SH-SY5Y (cell line): ENCODE measurements around the gene GRB10.

Source experiments
- GATA2 ChIP-seq: IDR thresholded peaks from 2 replicates; pipeline ENCODE4 v1.6.1; 2011; ENCODE audit warnings: mild to moderate bottlenecking, low read depth, low read length
- GATA3 ChIP-seq: IDR thresholded peaks from 2 replicates; pipeline ENCODE4 v1.6.1; 2011; ENCODE audit warnings: low read depth, mild to moderate bottlenecking, low read length, moderate library complexity

DNA sequence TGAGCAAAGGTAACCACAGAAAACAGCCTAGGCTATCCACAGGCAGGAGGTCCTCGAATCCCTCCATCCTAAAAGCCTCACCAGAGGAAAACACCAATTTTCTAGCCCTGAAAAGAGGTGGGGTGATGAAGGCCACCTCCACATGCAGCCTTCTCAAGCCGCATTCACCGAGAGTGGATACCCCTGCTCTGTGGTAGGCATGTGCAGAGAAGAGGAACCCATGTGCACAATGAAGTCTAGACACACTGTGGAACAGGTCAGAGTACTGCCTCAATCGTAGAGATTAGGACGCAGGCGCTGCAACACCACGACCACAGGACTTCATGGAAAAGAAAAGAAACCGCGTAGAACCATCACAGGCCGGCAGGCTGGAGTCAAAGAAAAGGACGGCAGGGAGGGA lies 38.8 kb downstream of the GRB10 start:
- TF ChIP-seq GATA2 (no peak), GATA3 (no peak)
